Lower lobe of right lung (tissue), 2 donors: ENCODE results near the gene RBMS1. TPM values are rescaled to one million over a fixed set of nuclear protein-coding genes. Genes with fewer than 3 reads are reported as not detected.
A peak's percentile ranks its signal among the peaks of the same experiment; 100 is the strongest.

Experiments
- ATAC-seq, 2 donors: fragments of 200-7000 bp; cut with Tn5 transposase; one replicate each; pipeline ENCODE4 v1.9.1; 2020 to 2022; ENCODE audit warnings: mild to moderate bottlenecking in 2 of 2, moderate library complexity in 2 of 2
- DNase-seq: peaks from one replicate; pipeline ENCODE4 v3.0.0-alpha.2; 2020
- H3K27ac ChIP-seq: fragments of 200-600 bp; one replicate; pipeline ENCODE4 v1.8.0; 2022
- H3K27me3 ChIP-seq: fragments of 200-600 bp; one replicate; pipeline ENCODE4 v1.8.0; 2022; ENCODE audit warnings: low read depth
- H3K36me3 ChIP-seq: fragments of 200-600 bp; one replicate; pipeline ENCODE4 v1.8.0; 2022; ENCODE audit warnings: mild to moderate bottlenecking
- H3K4me1 ChIP-seq: fragments of 200-600 bp; one replicate; pipeline ENCODE4 v1.8.0; 2022
- H3K4me3 ChIP-seq: fragments of 200-600 bp; one replicate; pipeline ENCODE4 v1.8.0; 2022; ENCODE audit warnings: mild to moderate bottlenecking
- H3K9me3 ChIP-seq: fragments of 200-600 bp; one replicate; pipeline ENCODE4 v1.8.0; 2022
- CTCF ChIP-seq: fragments of 200-600 bp; IDR thresholded peaks from one replicate; pipeline ENCODE4 v1.8.0; 2022; ENCODE audit warnings: antibody characterized with exemption, mild to moderate bottlenecking
- intact Hi-C: fragments of 100-400 bp; cut with DNase I; formaldehyde crosslinking; loops from one replicate; pipeline ENCODE4 v1.11.0; 2022
- total RNA-seq: library from RNA; stranded (reverse); fragmentation: NEBNext Ultra II Directional; extraction: Animal tissue kit (Norgen Biotek cat#: 25700); gene quantifications from one replicate; pipeline ENCODE4 v1.2.1, GENCODE V29; 2021
- donor health status: DM: no; HTN: yes; CAD: no; lungs with severe emphysema.

Gene RBMS1
- total RNA-seq, 1 donor from 2014 or later, result 95.3 TPM

GRCh38 chr2:160433466-160434140 is 60.0 kb downstream of the RBMS1 start:
- H3K27me3 ChIP-seq, result no peaks in the 10 kb centered on the region
- peaks cover 5% of the 10 kb centered on the region for H3K9me3 ChIP-seq
- peak in 1 of 2 donors; percentile 74 for ATAC-seq
- H3K27ac ChIP-seq, result no peak overlapping the region
- no peak for DNase-seq
- intact Hi-C loops, result no loop called here
- H3K4me3 ChIP-seq, result no peak overlapping the region
- H3K36me3 ChIP-seq, result no peaks in the 10 kb centered on the region
- H3K4me1 ChIP-seq, result peaks cover 40% of the 10 kb centered on the region
- no peak for TF ChIP-seq CTCF

GRCh38 chr2:160432633-160433032 is 61.0 kb downstream of the RBMS1 start:
- Histone ChIP-seq H3K4me1 (peaks cover 50% of the 10 kb centered on the region), H3K4me3 (no peak overlapping the region), H3K27ac (no peak overlapping the region), H3K9me3 (peaks cover 5% of the 10 kb centered on the region), H3K27me3 (no peaks in the 10 kb centered on the region), H3K36me3 (no peaks in the 10 kb centered on the region)
- intact Hi-C loops, result no loop called here
- no peak for TF ChIP-seq CTCF
- DNase-seq, result no peak
- ATAC-seq, result peak in 1 of 2 donors; percentile 19

GRCh38 chr2:160431441-160431840 is 62.2 kb downstream of the RBMS1 start:
- no peak overlapping the region for H3K27ac ChIP-seq
- peaks cover 5% of the 10 kb centered on the region for H3K9me3 ChIP-seq
- H3K4me1 ChIP-seq, result peaks cover 58% of the 10 kb centered on the region
- no peaks in the 10 kb centered on the region for H3K27me3 ChIP-seq
- no peaks in the 10 kb centered on the region for H3K36me3 ChIP-seq
- TF ChIP-seq CTCF, result no peak
- H3K4me3 ChIP-seq, result no peak overlapping the region
- intact Hi-C loops, result no loop called here
- ATAC-seq (no peak), DNase-seq (no peak)

GRCh38 chr2:160430001-160430344 is 63.6 kb downstream of the RBMS1 start:
- TF ChIP-seq CTCF, result no peak
- Histone ChIP-seq H3K27me3 (no peaks in the 10 kb centered on the region), H3K27ac (peak overlapping the region; percentile 12), H3K9me3 (peaks cover 5% of the 10 kb centered on the region), H3K4me1 (peaks cover 59% of the 10 kb centered on the region), H3K4me3 (no peak overlapping the region), H3K36me3 (no peaks in the 10 kb centered on the region)
- intact Hi-C loops, result no loop called here
- DNase-seq (no peak), ATAC-seq (no peak)

- intact Hi-C loops, result no loop called here
- Histone ChIP-seq H3K4me3 (no peak overlapping the region), H3K4me1 (peaks cover 58% of the 10 kb centered on the region), H3K36me3 (no peaks in the 10 kb centered on the region), H3K27ac (peak overlapping the region; percentile 56), H3K27me3 (no peaks in the 10 kb centered on the region), H3K9me3 (peaks cover 5% of the 10 kb centered on the region)
- peak; percentile 53 for TF ChIP-seq CTCF
- peak in 1 of 2 donors; percentile 56 for ATAC-seq
- no peak for DNase-seq
Observed at GRCh38 chr2:160429248-160430000, 64.2 kb downstream of the RBMS1 start.
